Left lobe of liver (tissue), 2 donors: ENCODE results near the gene SFXN5. TPM values are rescaled to one million over a fixed set of nuclear protein-coding genes. Genes with fewer than 3 reads are reported as not detected.

Source experiments
- ATAC-seq: fragments of 200-7000 bp; cut with Tn5 transposase; one replicate; pipeline ENCODE4 v1.9.1; 2020; ENCODE audit warnings: mild to moderate bottlenecking, moderate library complexity
- DNase-seq: peaks from one replicate; pipeline ENCODE4 v3.0.0-alpha.2; 2020; ENCODE audit warnings: low spot score
- total RNA-seq: library from RNA; stranded (reverse); gene quantifications from one replicate; pipeline ENCODE4 v1.2.1, GENCODE V29; 2021
- donor health status: DM: no; HTN: no; CAD: no; lungs with moderate emphysema.
- donor health status: DM: no; HTN: yes; CAD: no.

SFXN5 gene
- total RNA-seq, 1 donor from 2014 or later = 80.1 TPM

- no peak for ATAC-seq
- DNase-seq = no peak
Measured at GRCh38 chr2:72998724-72999123, 72.8 kb downstream of the SFXN5 start.

GRCh38 chr2:72998234-72998651 is 73.3 kb downstream of the SFXN5 start:
- DNase-seq = peak; percentile 52
- ATAC-seq = no peak

GRCh38 chr2:72996117-72996502 is 75.4 kb downstream of the SFXN5 start:
- DNase-seq (no peak), ATAC-seq (peak; percentile 16)

- peak; percentile 1 for ATAC-seq
- peak; percentile 43 for DNase-seq
Measured at GRCh38 chr2:72995430-72996116, 75.9 kb downstream of the SFXN5 start.

GRCh38 chr2:72994991-72995380 is 76.5 kb downstream of the SFXN5 start:
- DNase-seq (no peak), ATAC-seq (no peak)

GRCh38 chr2:72994282-72994990 is 77.1 kb downstream of the SFXN5 start:
- ATAC-seq (peak; percentile 2), DNase-seq (no peak)

- DNase-seq = no peak
- no peak for ATAC-seq
Measured at GRCh38 chr2:72993933-72994280, 77.6 kb downstream of the SFXN5 start.

- ATAC-seq (peak; percentile 57), DNase-seq (peak; percentile 49)
Measured at GRCh38 chr2:72993147-72993932, 78.2 kb downstream of the SFXN5 start.

GRCh38 chr2:72992734-72993102 is 78.8 kb downstream of the SFXN5 start:
- DNase-seq (peak; percentile 41), ATAC-seq (no peak)

- DNase-seq = peak; percentile 43
- no peak for ATAC-seq
Measured at GRCh38 chr2:72991980-72992733, 79.4 kb downstream of the SFXN5 start.

GRCh38 chr2:72991439-72991725 is 80.1 kb downstream of the SFXN5 start:
- DNase-seq = no peak
- no peak for ATAC-seq

- DNase-seq = no peak
Measured at GRCh38 chr2:72990695-72991438, 80.6 kb downstream of the SFXN5 start.

GRCh38 chr2:72989770-72990556 is 81.5 kb downstream of the SFXN5 start:
- peak; percentile 21 for ATAC-seq
- peak; percentile 49 for DNase-seq

More at GRCh38 chr2:72990695-72991438, 80.6 kb downstream of the SFXN5 start:
- ATAC-seq = no peak

- ATAC-seq (no peak), DNase-seq (no peak)
Measured at GRCh38 chr2:72988726-72989273, 82.7 kb downstream of the SFXN5 start.

GRCh38 chr2:72988041-72988440 is 83.5 kb downstream of the SFXN5 start:
- no peak for DNase-seq

GRCh38 chr2:72985891-72986683 is 85.4 kb downstream of the SFXN5 start:
- DNase-seq = peak; percentile 75
- ATAC-seq = peak; percentile 47

More at GRCh38 chr2:72988041-72988440, 83.5 kb downstream of the SFXN5 start:
- no peak for ATAC-seq

GRCh38 chr2:72985136-72985535 is 86.4 kb downstream of the SFXN5 start:
- DNase-seq (no peak), ATAC-seq (no peak)

GRCh38 chr2:72984172-72984671 is 87.3 kb downstream of the SFXN5 start:
- no peak for DNase-seq
- ATAC-seq = peak; percentile 36
